Measurements from ENCODE around the gene MED9. TPM values are rescaled to one million over a fixed set of nuclear protein-coding genes. Genes with fewer than 3 reads are reported as not detected.

Gene MED9
- total RNA-seq, 1 experiment from 2014 or later, result 20.4 TPM

DNA sequence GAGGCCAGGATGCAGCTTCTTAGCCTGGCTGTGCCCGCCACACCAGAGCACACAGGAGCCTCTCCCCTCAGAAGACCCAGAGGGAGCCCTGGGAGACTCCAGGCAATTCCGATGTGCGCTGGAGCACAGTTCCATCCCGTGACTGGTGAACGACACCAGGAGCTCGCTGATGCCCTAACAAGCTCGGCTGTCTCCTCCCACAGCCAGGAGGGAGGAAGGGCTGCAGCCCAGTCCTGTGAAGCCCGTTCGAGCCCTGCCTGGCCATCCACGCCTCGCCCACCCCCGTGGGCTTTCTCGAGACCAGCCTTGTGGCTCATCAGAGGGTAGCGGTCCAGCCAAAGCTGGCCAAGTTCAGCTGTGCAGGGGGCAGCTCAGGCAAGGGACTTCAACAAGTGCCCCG lies 41.2 kb downstream of the MED9 start:
- TF ChIP-seq, protein P1, sequence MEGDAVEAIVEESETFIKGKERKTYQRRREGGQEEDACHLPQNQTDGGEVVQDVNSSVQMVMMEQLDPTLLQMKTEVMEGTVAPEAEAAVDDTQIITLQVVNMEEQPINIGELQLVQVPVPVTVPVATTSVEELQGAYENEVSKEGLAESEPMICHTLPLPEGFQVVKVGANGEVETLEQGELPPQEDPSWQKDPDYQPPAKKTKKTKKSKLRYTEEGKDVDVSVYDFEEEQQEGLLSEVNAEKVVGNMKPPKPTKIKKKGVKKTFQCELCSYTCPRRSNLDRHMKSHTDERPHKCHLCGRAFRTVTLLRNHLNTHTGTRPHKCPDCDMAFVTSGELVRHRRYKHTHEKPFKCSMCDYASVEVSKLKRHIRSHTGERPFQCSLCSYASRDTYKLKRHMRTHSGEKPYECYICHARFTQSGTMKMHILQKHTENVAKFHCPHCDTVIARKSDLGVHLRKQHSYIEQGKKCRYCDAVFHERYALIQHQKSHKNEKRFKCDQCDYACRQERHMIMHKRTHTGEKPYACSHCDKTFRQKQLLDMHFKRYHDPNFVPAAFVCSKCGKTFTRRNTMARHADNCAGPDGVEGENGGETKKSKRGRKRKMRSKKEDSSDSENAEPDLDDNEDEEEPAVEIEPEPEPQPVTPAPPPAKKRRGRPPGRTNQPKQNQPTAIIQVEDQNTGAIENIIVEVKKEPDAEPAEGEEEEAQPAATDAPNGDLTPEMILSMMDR (conservative IDR thresholded peaks at IDR 0.05; ENCODE audit: low read depth, low read length), result no peak
- no peak for TF ChIP-seq EZH2 (IDR thresholded peaks at IDR 0.05; ENCODE audit: borderline replicate concordance, low read depth, low read length, poor library complexity, severe bottlenecking)
- H3K27ac ChIP-seq (ENCODE audit: low read depth, low read length, poor library complexity, severe bottlenecking), result no peak overlapping the region
- intact Hi-C loops (cut with micrococcal nuclease; ENCODE audit: unreplicated experiment), result no loop called here
- no peaks in the 10 kb centered on the region for H3K9me3 ChIP-seq (ENCODE audit: low read depth, low read length, poor library complexity, severe bottlenecking)
- peaks cover 9% of the 10 kb centered on the region for H3K4me1 ChIP-seq (ENCODE audit: insufficient read depth, low read length, poor library complexity, severe bottlenecking)
- DNase-seq (ENCODE audit: low spot score), result no peak
- BruUV-seq (replicated peaks), result no TSS peak
- H3K36me3 ChIP-seq (ENCODE audit: insufficient read depth, low read length, poor library complexity, severe bottlenecking), result no peaks in the 10 kb centered on the region
- CTCF ChIA-PET, result no interaction called here
- no peak overlapping the region for H3K4me3 ChIP-seq (ENCODE audit: low read depth, low read length, poor library complexity, severe bottlenecking)
- no peaks in the 10 kb centered on the region for H3K27me3 ChIP-seq (replicated peaks; ENCODE audit: insufficient read depth, low read depth, low read length, poor library complexity)
- POLR2A ChIA-PET (ENCODE audit: low non-redundant PET), result no interaction called here

DNA sequence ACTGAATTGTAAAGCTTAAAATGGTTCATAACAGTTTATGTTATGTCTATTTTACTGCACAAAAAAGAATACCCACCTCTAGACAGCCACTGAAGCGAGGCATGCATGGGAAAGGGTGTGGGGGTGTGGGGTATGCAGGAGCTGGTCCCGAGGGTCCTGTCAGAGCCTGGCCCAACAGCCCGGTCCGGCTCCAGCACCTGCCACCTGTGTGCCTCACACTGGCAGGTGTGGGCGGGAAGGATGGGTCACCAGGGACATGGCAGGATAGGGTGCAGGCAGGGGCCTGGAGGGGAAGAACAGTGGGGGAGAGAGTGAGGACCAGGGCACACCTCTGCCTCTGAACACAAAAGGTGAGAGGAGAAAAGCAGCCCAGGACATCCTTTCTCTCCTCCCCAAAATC lies 42.2 kb downstream of the MED9 start:
- TF ChIP-seq, protein P1 (conservative IDR thresholded peaks at IDR 0.05; ENCODE audit: low read depth, low read length), result no peak
- TF ChIP-seq EZH2 (IDR thresholded peaks at IDR 0.05; ENCODE audit: borderline replicate concordance, low read depth, low read length, poor library complexity, severe bottlenecking), result no peak
- Histone ChIP-seq H3K9me3 (ENCODE audit: low read depth, low read length, poor library complexity, severe bottlenecking) (no peaks in the 10 kb centered on the region), H3K36me3 (ENCODE audit: insufficient read depth, low read length, poor library complexity, severe bottlenecking) (no peaks in the 10 kb centered on the region), H3K27me3 (replicated peaks; ENCODE audit: insufficient read depth, low read depth, low read length, poor library complexity) (no peaks in the 10 kb centered on the region), H3K27ac (ENCODE audit: low read depth, low read length, poor library complexity, severe bottlenecking) (no peak overlapping the region), H3K4me3 (ENCODE audit: low read depth, low read length, poor library complexity, severe bottlenecking) (no peak overlapping the region), H3K4me1 (ENCODE audit: insufficient read depth, low read length, poor library complexity, severe bottlenecking) (peaks cover 19% of the 10 kb centered on the region)
- intact Hi-C loops (cut with micrococcal nuclease; ENCODE audit: unreplicated experiment), result no loop called here
- ChIA-PET CTCF (no interaction called here), POLR2A (ENCODE audit: low non-redundant PET) (no interaction called here)
- no TSS peak for BruUV-seq (replicated peaks)
- no peak for DNase-seq (ENCODE audit: low spot score)

DNA sequence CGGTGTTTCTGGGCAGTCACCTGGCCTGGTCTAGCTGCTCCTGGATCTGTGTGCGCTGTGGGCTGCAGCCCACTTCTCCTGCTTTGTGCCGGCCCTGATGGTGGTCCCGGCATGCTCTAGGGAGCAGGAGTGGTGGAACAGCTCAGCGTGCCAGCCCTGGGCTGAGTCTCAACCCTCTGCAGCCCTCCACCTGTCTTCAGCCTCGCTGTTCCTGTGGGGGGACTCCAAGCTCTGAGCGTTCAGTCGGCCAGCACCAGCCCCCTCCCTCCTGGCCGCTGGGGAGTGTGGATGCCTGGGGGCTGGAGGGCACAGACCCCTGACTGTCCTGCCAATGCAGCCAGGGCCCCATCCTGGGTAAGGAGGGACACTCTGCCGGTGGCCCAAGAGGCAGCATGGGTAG lies 43.1 kb downstream of the MED9 start:
- TF ChIP-seq, protein P1 (conservative IDR thresholded peaks at IDR 0.05; ENCODE audit: low read depth, low read length), result no peak
- TF ChIP-seq EZH2 (IDR thresholded peaks at IDR 0.05; ENCODE audit: borderline replicate concordance, low read depth, low read length, poor library complexity, severe bottlenecking), result no peak
- no TSS peak for BruUV-seq (replicated peaks)
- H3K27me3 ChIP-seq (replicated peaks; ENCODE audit: insufficient read depth, low read depth, low read length, poor library complexity), result no peaks in the 10 kb centered on the region
- H3K4me1 ChIP-seq (ENCODE audit: insufficient read depth, low read length, poor library complexity, severe bottlenecking), result peaks cover 22% of the 10 kb centered on the region
- H3K36me3 ChIP-seq (ENCODE audit: insufficient read depth, low read length, poor library complexity, severe bottlenecking), result no peaks in the 10 kb centered on the region
- ChIA-PET CTCF (no interaction called here), POLR2A (ENCODE audit: low non-redundant PET) (interaction anchor here (0.6 kb wide), 1 partner anchor 21 kb away, joined by 7 read pairs; no protein-coding TSS in a partner anchor)
- H3K27ac ChIP-seq (ENCODE audit: low read depth, low read length, poor library complexity, severe bottlenecking), result no peak overlapping the region
- no peaks in the 10 kb centered on the region for H3K9me3 ChIP-seq (ENCODE audit: low read depth, low read length, poor library complexity, severe bottlenecking)
- intact Hi-C loops (cut with micrococcal nuclease; ENCODE audit: unreplicated experiment), result no loop called here
- H3K4me3 ChIP-seq (ENCODE audit: low read depth, low read length, poor library complexity, severe bottlenecking), result no peak overlapping the region
- no peak for DNase-seq (ENCODE audit: low spot score)
